Peyer's patch (tissue), 4 donors: ENCODE measurements around the gene VTI1A. TPM values are rescaled to one million over a fixed set of nuclear protein-coding genes. Genes with fewer than 3 reads are reported as not detected.
A peak's percentile ranks its signal among the peaks of the same experiment; 100 is the strongest.
"Not testable (repeated sequence)": the region's sequence is repeated elsewhere in the genome, so short reads cannot be mapped to it uniquely, and the experiment has no call there.

Experiments
- DNase-seq, 3 donors: peaks; one replicate each; pipeline ENCODE4 v3.0.0-alpha.2; 2017 to 2019
- H3K27ac ChIP-seq, 4 donors: fragments of 200-600 bp; sonication (generic); one replicate each; pipeline ENCODE4 v1.5.1; 2016 to 2019
- H3K27me3 ChIP-seq, 2 donors: fragments of 200-600 bp; sonication (generic); one replicate each; pipeline ENCODE4 v1.5.1; 2019
- H3K36me3 ChIP-seq, 3 donors: fragments of 200-600 bp; sonication (generic); one replicate each; pipeline ENCODE4 v1.5.1; 2016 to 2019
- H3K4me1 ChIP-seq, 4 donors: fragments of 200-600 bp; sonication (generic); one replicate each; pipeline ENCODE4 v1.5.1; 2016 to 2019
- H3K4me3 ChIP-seq, 4 donors: fragments of 200-600 bp; sonication (generic); 1 replicate in 3 of 4; 2 replicates in 1 of 4; pipeline ENCODE4 v1.5.1; 2016 to 2019; ENCODE audit warnings: mild to moderate bottlenecking in 1 of 4
- H3K9me3 ChIP-seq, 4 donors: fragments of 200-600 bp; sonication (generic); one replicate each; pipeline ENCODE4 v1.5.1; 2016 to 2019; ENCODE audit warnings: mild to moderate bottlenecking in 1 of 4
- POLR2A ChIP-seq, 2 donors: fragments of 450-650 bp; IDR thresholded peaks; one replicate each; pipeline ENCODE4 v1.5.1; 2017; ENCODE audit warnings: antibody characterized with exemption in 2 of 2, mild to moderate bottlenecking in 2 of 2, moderate library complexity in 2 of 2
- total RNA-seq, 4 donors: library from RNA; depleted of rRNA; stranded (reverse); fragments of >200 nt; gene quantifications; one replicate each; pipeline ENCODE4 v1.1.0, GENCODE V29; 2016
- TF ChIP-seq, protein P1 (sequence below), 6 experiments: fragments of 450-650 bp in 4 of 6; fragments of 200-600 bp in 2 of 6; sonication (generic) in 1 of 6; IDR thresholded peaks; one replicate each; pipeline ENCODE4 v1.5.1; 2017 to 2019; ENCODE audit warnings: antibody characterized with exemption in 6 of 6, mild to moderate bottlenecking in 3 of 6, moderate library complexity in 1 of 6

The VTI1A gene
- total RNA-seq, 4 donors from 2014 or later, result 97.2 to 710 (median 170) TPM

DNA sequence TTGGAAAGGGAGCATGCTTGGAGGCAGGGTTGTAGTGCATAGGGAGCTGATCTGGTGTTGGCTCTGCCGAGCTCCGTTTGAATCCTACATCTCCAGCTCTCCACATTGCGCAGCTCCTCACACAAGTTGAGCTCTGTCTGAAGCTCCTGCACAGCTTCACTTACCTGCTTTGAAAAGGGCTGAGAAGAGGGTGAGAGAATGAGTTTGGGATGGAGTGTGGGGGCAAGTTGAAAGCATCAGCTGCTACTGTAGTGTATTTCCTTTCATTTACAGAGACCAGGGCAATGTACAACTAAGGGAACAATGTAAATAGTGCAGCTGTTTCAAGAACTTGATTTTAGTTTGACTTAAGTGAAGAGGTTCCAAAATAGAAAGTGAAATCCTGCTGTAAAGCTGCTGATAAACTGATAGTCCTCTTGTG is 88.5 kb downstream of the VTI1A start:
- H3K36me3 ChIP-seq, result peaks cover 0 to 19% (median 0%) of the 10 kb centered on the region in 3 donors
- no peak for DNase-seq
- H3K27me3 ChIP-seq, result no peaks in the 10 kb centered on the region
- H3K4me3 ChIP-seq, result peak overlapping the region in 1 of 4 donors; percentile 9
- peaks cover 0 to 6% (median 0%) of the 10 kb centered on the region in 4 donors for H3K4me1 ChIP-seq
- no peak overlapping the region for H3K27ac ChIP-seq
- TF ChIP-seq, protein P1, sequence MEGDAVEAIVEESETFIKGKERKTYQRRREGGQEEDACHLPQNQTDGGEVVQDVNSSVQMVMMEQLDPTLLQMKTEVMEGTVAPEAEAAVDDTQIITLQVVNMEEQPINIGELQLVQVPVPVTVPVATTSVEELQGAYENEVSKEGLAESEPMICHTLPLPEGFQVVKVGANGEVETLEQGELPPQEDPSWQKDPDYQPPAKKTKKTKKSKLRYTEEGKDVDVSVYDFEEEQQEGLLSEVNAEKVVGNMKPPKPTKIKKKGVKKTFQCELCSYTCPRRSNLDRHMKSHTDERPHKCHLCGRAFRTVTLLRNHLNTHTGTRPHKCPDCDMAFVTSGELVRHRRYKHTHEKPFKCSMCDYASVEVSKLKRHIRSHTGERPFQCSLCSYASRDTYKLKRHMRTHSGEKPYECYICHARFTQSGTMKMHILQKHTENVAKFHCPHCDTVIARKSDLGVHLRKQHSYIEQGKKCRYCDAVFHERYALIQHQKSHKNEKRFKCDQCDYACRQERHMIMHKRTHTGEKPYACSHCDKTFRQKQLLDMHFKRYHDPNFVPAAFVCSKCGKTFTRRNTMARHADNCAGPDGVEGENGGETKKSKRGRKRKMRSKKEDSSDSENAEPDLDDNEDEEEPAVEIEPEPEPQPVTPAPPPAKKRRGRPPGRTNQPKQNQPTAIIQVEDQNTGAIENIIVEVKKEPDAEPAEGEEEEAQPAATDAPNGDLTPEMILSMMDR (IDR thresholded peaks at IDR 0.05), result no peak
- TF ChIP-seq POLR2A (IDR thresholded peaks at IDR 0.05), result no peak
- no peaks in the 10 kb centered on the region for H3K9me3 ChIP-seq

- Histone ChIP-seq H3K27ac (no peak overlapping the region), H3K4me3 (no peak overlapping the region), H3K27me3 (no peaks in the 10 kb centered on the region), H3K9me3 (no peaks in the 10 kb centered on the region), H3K4me1 (peaks cover 0 to 6% (median 0%) of the 10 kb centered on the region in 4 donors), H3K36me3 (peaks cover 0 to 19% (median 0%) of the 10 kb centered on the region in 3 donors)
- DNase-seq, result no peak
- TF ChIP-seq, protein P1 (IDR thresholded peaks at IDR 0.05), result no peak
- TF ChIP-seq POLR2A (IDR thresholded peaks at IDR 0.05), result no peak
These were observed 89.6 kb downstream of the VTI1A start for GRCh38 chr10:112536663-112537062.

- Histone ChIP-seq H3K27me3 (no peaks in the 10 kb centered on the region), H3K4me3 (no peak overlapping the region), H3K36me3 (peaks cover 0 to 23% (median 0%) of the 10 kb centered on the region in 3 donors), H3K4me1 (peaks cover 0 to 6% (median 0%) of the 10 kb centered on the region in 4 donors), H3K9me3 (no peaks in the 10 kb centered on the region), H3K27ac (no peak overlapping the region)
- TF ChIP-seq, protein P1 (IDR thresholded peaks at IDR 0.05), result no peak
- no peak for TF ChIP-seq POLR2A (IDR thresholded peaks at IDR 0.05)
- DNase-seq, result no peak
These were observed 91.2 kb downstream of the VTI1A start for GRCh38 chr10:112538168-112538567.

DNA sequence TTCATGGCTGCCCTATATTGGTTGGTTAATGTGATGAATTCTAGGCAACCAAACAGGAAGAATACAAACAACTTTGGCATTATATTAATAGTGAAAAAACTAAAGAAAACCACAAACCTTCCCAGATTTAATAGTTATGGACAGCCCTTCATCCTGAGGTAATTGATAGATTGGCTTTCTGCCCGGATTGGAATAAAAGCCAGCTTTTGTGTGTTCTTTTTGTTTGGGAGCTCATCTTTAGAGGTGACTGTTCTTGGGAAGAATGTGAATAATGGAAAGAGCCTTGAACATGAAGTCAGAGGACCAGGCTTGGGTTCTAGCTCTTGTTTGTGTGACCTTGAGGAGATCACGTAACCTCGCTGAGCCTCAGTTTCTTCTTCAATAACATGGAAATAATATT is 92.3 kb downstream of the VTI1A start:
- Histone ChIP-seq H3K27ac (no peak overlapping the region), H3K4me3 (no peak overlapping the region), H3K9me3 (no peaks in the 10 kb centered on the region), H3K4me1 (peaks cover 0 to 6% (median 0%) of the 10 kb centered on the region in 4 donors), H3K27me3 (no peaks in the 10 kb centered on the region), H3K36me3 (peaks cover 0 to 23% (median 0%) of the 10 kb centered on the region in 3 donors)
- DNase-seq, result no peak
- TF ChIP-seq POLR2A (IDR thresholded peaks at IDR 0.05), result no peak
- TF ChIP-seq, protein P1 (IDR thresholded peaks at IDR 0.05), result no peak

DNA sequence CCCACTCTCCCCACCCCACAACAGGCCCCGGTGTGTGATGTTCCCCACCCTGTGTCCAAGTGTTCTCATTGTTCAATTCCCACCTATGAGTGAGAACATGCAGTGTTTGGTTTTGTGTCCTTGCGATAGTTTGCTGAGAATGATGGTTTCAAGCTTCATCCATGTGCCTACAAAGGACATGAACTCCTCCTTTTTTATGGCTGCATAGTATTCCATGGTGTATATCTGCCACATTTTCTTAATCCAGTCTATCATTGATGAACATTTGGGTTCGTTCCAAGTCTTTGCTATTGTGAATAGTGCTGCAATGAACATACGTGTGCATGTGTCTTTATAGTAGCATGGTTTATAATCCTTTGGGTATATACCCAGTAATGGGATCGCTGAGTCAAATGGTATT is 95.8 kb downstream of the VTI1A start:
- not testable (repeated sequence) for DNase-seq

DNA sequence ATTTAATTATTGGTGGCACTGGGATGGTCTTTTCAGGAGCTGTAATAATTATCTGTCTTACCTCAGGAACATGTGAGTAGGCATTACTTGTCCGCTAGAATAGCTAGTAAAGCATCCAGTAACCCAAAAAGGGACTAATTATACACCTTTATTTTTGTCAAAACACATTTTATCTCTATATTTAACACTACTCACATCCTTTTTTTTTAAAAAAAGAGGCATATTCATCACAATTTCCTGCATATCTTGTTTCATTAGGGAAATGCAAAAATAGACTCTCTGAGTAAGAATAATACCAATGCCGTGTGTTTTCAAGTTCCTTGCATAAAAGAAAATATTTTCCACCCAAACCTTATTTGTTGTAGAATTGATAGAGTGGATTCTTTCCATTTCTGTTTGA is 99.5 kb downstream of the VTI1A start:
- no peak overlapping the region for H3K4me3 ChIP-seq
- H3K36me3 ChIP-seq, result peaks cover 0 to 5% (median 0%) of the 10 kb centered on the region in 3 donors
- no peak for DNase-seq
- H3K27me3 ChIP-seq, result no peaks in the 10 kb centered on the region
- no peak overlapping the region for H3K27ac ChIP-seq
- no peaks in the 10 kb centered on the region for H3K9me3 ChIP-seq
- TF ChIP-seq POLR2A (IDR thresholded peaks at IDR 0.05), result no peak
- TF ChIP-seq, protein P1 (IDR thresholded peaks at IDR 0.05), result no peak
- H3K4me1 ChIP-seq, result no peaks in the 10 kb centered on the region

More for the DNA sequence above, 95.8 kb downstream of the VTI1A start:
- not testable (repeated sequence) for H3K27me3 ChIP-seq, H3K27ac ChIP-seq, H3K9me3 ChIP-seq, H3K4me3 ChIP-seq, H3K4me1 ChIP-seq
- H3K36me3 ChIP-seq, result peaks cover 0 to 23% (median 0%) of the 10 kb centered on the region in 3 donors
